GM12864 (cell line): Measurements from ENCODE around the gene OAS3.

Experiments used
- DNase-seq: peaks from one replicate; pipeline ENCODE4 v3.0.0-alpha.2; 2011; ENCODE audit warnings: low read depth
- H3K4me3 ChIP-seq: 2 replicates; pipeline ENCODE4 v1.5.1; 2011; ENCODE audit warnings: mild to moderate bottlenecking, low read depth, low read length, control low read depth
- CTCF ChIP-seq: IDR thresholded peaks from 2 replicates; pipeline ENCODE4 v1.5.1; 2011; ENCODE audit warnings: low read depth, mild to moderate bottlenecking, moderate library complexity, low read length, control low read depth, inconsistent platforms; ENCODE audit errors: missing control alignments

OAS3 gene

GRCh38 chr12:112961074-112961473 is 22.8 kb downstream of the OAS3 start:
- no peak for TF ChIP-seq CTCF
- no peak for DNase-seq

GRCh38 chr12:112961536-112961935 is 23.3 kb downstream of the OAS3 start:
- DNase-seq, result no peak
- TF ChIP-seq CTCF, result no peak
- no peak overlapping the region for H3K4me3 ChIP-seq

More at GRCh38 chr12:112961074-112961473, 22.8 kb downstream of the OAS3 start:
- no peak overlapping the region for H3K4me3 ChIP-seq

GRCh38 chr12:112962561-112962960 is 24.3 kb downstream of the OAS3 start:
- TF ChIP-seq CTCF, result no peak
- DNase-seq, result no peak
- no peak overlapping the region for H3K4me3 ChIP-seq

GRCh38 chr12:112963227-112963861 is 25.1 kb downstream of the OAS3 start:
- TF ChIP-seq CTCF, result no peak
- DNase-seq, result no peak
- H3K4me3 ChIP-seq, result no peak overlapping the region

- no peak overlapping the region for H3K4me3 ChIP-seq
- no peak for DNase-seq
- no peak for TF ChIP-seq CTCF
These were observed 25.9 kb downstream of the OAS3 start for GRCh38 chr12:112964067-112964670.

- H3K4me3 ChIP-seq, result no peak overlapping the region
- TF ChIP-seq CTCF, result no peak
- DNase-seq, result no peak
These were observed 26.6 kb downstream of the OAS3 start for GRCh38 chr12:112964915-112965314.

- TF ChIP-seq CTCF, result no peak
- H3K4me3 ChIP-seq, result no peak overlapping the region
- DNase-seq, result no peak
These were observed 27.4 kb downstream of the OAS3 start for GRCh38 chr12:112965643-112966042.
